HepG2 (cell line): ENCODE results near the gene AGPAT2. TPM values are rescaled to one million over a fixed set of nuclear protein-coding genes. Genes with fewer than 3 reads are reported as not detected.
A peak's percentile ranks its signal among the peaks of the same experiment; 100 is the strongest.

Experiments
- CSRNP2 ChIP-seq: sonication (generic); formaldehyde crosslinking; conservative IDR thresholded peaks from 2 replicates; pipeline ENCODE4 v1.8.0; 2022; ENCODE audit warnings: low read depth, missing genetic modification reagents
- HMG20B ChIP-seq: conservative IDR thresholded peaks from 2 replicates; pipeline ENCODE4 v1.6.1; 2016; ENCODE audit warnings: missing genetic modification reagents, missing compliant biosample characterization
- IRF9 ChIP-seq: sonication (generic); formaldehyde crosslinking; IDR thresholded peaks from 2 replicates; pipeline ENCODE4 v1.8.0; 2022; ENCODE audit warnings: missing genetic modification reagents, mild to moderate bottlenecking, borderline replicate concordance
- JDP2 ChIP-seq: sonication (generic); formaldehyde crosslinking; IDR thresholded peaks from 2 replicates; pipeline ENCODE4 v1.8.1; 2022; ENCODE audit warnings: missing genetic modification reagents, borderline replicate concordance
- KAT7 ChIP-seq: IDR thresholded peaks from 2 replicates; pipeline ENCODE4 v1.6.1; 2018; ENCODE audit warnings: borderline replicate concordance, missing compliant biosample characterization
- NR2F2 ChIP-seq: IDR thresholded peaks from 2 replicates; pipeline ENCODE4 v1.6.1; 2012; ENCODE audit warnings: low read depth, inconsistent platforms, borderline replicate concordance
- PAXIP1 ChIP-seq: sonication (generic); formaldehyde crosslinking; conservative IDR thresholded peaks from 2 replicates; pipeline ENCODE4 v1.4.0; 2020; ENCODE audit warnings: mild to moderate bottlenecking, missing genetic modification reagents, moderate library complexity
- PCBP1 ChIP-seq: fragments of 200-400 bp; formaldehyde crosslinking; IDR thresholded peaks from 2 replicates; pipeline ENCODE4 v1.6.1; 2017; ENCODE audit warnings: mild to moderate bottlenecking, low read depth, low read length, borderline replicate concordance
- ZFY ChIP-seq: sonication (generic); formaldehyde crosslinking; IDR thresholded peaks from 2 replicates; pipeline ENCODE4 v1.4.0; 2020; ENCODE audit warnings: missing genetic modification reagents
- ZNF367 ChIP-seq: sonication (generic); formaldehyde crosslinking; IDR thresholded peaks from 2 replicates; pipeline ENCODE4 v1.4.0; 2020; ENCODE audit warnings: missing genetic modification reagents, borderline replicate concordance
- ZNF577 ChIP-seq: sonication (generic); formaldehyde crosslinking; IDR thresholded peaks from 2 replicates; pipeline ENCODE4 v1.4.0; 2020; ENCODE audit warnings: mild to moderate bottlenecking, low read depth, missing genetic modification reagents, borderline replicate concordance
- polyA plus RNA-seq, 8 experiments: library from polyadenylated mRNA; depleted of rRNA in 3 of 8; stranded (reverse) in 7 of 8; unstranded in 1 of 8; fragments of >200 nt; fragmentation: Illumina TruSeq in 4 of 8; extraction: Trizol in 4 of 8; gene quantifications; 2 replicates each; pipeline versions ENCODE4 v1.2.1 to v1.2.3, GENCODE V29; 2011 to 2016; ENCODE audit warnings: low read depth in 4 of 8, missing spikeins in 1 of 8, mixed read lengths in 1 of 8; ENCODE audit not compliant: insufficient read depth in 1 of 8
- total RNA-seq, 5 experiments: library from RNA; depleted of rRNA; stranded (reverse); fragments of >200 nt; fragmentation: Illumina TruSeq; extraction: Trizol; gene quantifications; 2 replicates each; pipeline ENCODE4 v1.2.3, GENCODE V29; 2016; ENCODE audit warnings: low read depth in 1 of 5
- TF ChIP-seq, protein P1 (sequence below): sonication (generic); formaldehyde crosslinking; IDR thresholded peaks from 2 replicates; pipeline ENCODE4 v1.4.0; 2020; ENCODE audit warnings: mild to moderate bottlenecking, low read depth, missing genetic modification reagents
- TF ChIP-seq, protein P2 (sequence below): sonication (generic); formaldehyde crosslinking; IDR thresholded peaks from 2 replicates; pipeline ENCODE4 v1.8.0; 2022; ENCODE audit warnings: missing genetic modification reagents, mild to moderate bottlenecking, moderate library complexity, borderline replicate concordance
- TF ChIP-seq, protein P3 (sequence below): sonication (generic); formaldehyde crosslinking; IDR thresholded peaks from 2 replicates; pipeline ENCODE4 v1.8.0; 2022; ENCODE audit warnings: low read depth, missing genetic modification reagents
- TF ChIP-seq, protein P4 (sequence below): sonication (generic); formaldehyde crosslinking; IDR thresholded peaks from 2 replicates; pipeline ENCODE4 v1.8.0; 2022; ENCODE audit warnings: mild to moderate bottlenecking, missing genetic modification reagents; ENCODE audit not compliant: insufficient replicate concordance

AGPAT2 gene
- total and polyA plus RNA-seq, 2 of the 13 experiments (the other 11 are each of a cell fraction or from before 2014, with no cell fraction given), result 3.9 to 25.8 TPM

- no peak for TF ChIP-seq JDP2
- TF ChIP-seq ZNF367, result no peak
- TF ChIP-seq ZNF577 (CRISPR knock-in tag), result no peak
- TF ChIP-seq KAT7, result no peak
- peak; percentile 69; the same call in 1 of the 2 replicates for TF ChIP-seq PCBP1
- no peak for TF ChIP-seq ZFY (CRISPR knock-in tag)
- TF ChIP-seq, protein P1, sequence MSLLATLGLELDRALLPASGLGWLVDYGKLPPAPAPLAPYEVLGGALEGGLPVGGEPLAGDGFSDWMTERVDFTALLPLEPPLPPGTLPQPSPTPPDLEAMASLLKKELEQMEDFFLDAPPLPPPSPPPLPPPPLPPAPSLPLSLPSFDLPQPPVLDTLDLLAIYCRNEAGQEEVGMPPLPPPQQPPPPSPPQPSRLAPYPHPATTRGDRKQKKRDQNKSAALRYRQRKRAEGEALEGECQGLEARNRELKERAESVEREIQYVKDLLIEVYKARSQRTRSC (CRISPR knock-in tag), result no peak
- 0 out of 2 replicates have a peak, but pooled peaks have one; percentile 63 for TF ChIP-seq IRF9 (CRISPR knock-in tag)
- TF ChIP-seq, protein P2, sequence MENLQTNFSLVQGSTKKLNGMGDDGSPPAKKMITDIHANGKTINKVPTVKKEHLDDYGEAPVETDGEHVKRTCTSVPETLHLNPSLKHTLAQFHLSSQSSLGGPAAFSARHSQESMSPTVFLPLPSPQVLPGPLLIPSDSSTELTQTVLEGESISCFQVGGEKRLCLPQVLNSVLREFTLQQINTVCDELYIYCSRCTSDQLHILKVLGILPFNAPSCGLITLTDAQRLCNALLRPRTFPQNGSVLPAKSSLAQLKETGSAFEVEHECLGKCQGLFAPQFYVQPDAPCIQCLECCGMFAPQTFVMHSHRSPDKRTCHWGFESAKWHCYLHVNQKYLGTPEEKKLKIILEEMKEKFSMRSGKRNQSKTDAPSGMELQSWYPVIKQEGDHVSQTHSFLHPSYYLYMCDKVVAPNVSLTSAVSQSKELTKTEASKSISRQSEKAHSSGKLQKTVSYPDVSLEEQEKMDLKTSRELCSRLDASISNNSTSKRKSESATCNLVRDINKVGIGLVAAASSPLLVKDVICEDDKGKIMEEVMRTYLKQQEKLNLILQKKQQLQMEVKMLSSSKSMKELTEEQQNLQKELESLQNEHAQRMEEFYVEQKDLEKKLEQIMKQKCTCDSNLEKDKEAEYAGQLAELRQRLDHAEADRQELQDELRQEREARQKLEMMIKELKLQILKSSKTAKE, result peak; percentile 98
- TF ChIP-seq, protein P3, sequence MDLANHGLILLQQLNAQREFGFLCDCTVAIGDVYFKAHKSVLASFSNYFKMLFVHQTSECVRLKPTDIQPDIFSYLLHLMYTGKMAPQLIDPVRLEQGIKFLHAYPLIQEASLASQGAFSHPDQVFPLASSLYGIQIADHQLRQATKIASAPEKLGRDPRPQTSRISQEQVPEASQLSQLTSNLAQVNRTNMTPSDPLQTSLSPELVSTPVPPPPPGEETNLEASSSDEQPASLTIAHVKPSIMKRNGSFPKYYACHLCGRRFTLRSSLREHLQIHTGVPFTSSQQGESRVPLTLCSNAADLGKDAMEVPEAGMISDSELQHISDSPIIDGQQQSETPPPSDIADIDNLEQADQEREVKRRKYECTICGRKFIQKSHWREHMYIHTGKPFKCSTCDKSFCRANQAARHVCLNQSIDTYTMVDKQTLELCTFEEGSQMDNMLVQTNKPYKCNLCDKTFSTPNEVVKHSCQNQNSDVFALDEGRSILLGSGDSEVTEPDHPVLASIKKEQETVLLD (CRISPR knock-in tag), result no peak
- TF ChIP-seq NR2F2, result peak; percentile 98
- TF ChIP-seq PAXIP1 (CRISPR knock-in tag), result peak; percentile 90
- TF ChIP-seq, protein P4, sequence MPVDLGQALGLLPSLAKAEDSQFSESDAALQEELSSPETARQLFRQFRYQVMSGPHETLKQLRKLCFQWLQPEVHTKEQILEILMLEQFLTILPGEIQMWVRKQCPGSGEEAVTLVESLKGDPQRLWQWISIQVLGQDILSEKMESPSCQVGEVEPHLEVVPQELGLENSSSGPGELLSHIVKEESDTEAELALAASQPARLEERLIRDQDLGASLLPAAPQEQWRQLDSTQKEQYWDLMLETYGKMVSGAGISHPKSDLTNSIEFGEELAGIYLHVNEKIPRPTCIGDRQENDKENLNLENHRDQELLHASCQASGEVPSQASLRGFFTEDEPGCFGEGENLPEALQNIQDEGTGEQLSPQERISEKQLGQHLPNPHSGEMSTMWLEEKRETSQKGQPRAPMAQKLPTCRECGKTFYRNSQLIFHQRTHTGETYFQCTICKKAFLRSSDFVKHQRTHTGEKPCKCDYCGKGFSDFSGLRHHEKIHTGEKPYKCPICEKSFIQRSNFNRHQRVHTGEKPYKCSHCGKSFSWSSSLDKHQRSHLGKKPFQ (CRISPR knock-in tag), result no peak
- TF ChIP-seq CSRNP2, result no peak
- TF ChIP-seq HMG20B (CRISPR knock-in tag), result no peak
Measured at GRCh38 chr9:136693490-136694162, 6.4 kb upstream of the AGPAT2 start (continued).
